Stimulated activated CD4-positive, alpha-beta T cell treated with anti-CD3 and anti-CD28 coated beads, Interleukin-1b, Interleukin-23, amount 100 ng/mL, for 1 hour (primary cell): ENCODE results near the gene NAV1.
"Not testable (repeated sequence)": the region's sequence is repeated elsewhere in the genome, so short reads cannot be mapped to it uniquely, and the experiment has no call there.

Experiments used
- DNase-seq, 2 donors: peaks; one replicate each; pipeline ENCODE4 v3.0.0-alpha.2; 2020; ENCODE audit warnings: low read depth in 2 of 2

Gene NAV1

DNA sequence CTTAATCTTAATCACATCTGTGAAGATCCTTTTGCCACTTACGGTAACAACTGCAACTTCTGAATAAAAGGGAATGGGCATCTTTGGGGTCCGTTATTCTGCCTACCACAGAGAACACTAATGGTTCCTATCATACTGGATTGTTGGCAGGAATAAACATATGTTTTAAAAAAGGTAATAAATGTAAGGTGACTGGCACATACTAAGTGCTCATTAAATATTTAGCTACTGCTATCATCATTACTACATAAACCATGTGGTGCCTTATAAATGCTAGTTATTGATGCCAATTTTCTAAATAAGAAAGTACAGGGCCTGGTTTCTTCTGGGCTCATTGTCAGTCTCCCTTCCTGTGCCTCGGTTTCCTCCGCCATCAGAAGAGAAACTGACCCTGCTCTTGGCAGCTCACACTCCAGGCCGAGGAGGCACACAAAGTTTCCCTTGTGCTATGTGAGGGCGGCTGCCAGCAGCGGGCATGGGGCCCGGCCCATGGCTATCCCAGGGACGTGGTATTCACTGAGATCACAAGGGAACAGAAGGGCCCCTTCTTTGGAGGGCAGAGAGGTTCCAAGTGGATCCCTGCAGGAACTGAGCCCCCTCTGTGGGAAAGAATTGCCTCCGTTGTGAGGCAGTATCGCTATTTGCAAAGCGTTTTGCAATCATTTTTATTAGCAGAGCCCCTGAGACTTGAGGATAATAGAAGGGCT lies 26.2 kb downstream of the NAV1 start:
- no peak for DNase-seq

DNA sequence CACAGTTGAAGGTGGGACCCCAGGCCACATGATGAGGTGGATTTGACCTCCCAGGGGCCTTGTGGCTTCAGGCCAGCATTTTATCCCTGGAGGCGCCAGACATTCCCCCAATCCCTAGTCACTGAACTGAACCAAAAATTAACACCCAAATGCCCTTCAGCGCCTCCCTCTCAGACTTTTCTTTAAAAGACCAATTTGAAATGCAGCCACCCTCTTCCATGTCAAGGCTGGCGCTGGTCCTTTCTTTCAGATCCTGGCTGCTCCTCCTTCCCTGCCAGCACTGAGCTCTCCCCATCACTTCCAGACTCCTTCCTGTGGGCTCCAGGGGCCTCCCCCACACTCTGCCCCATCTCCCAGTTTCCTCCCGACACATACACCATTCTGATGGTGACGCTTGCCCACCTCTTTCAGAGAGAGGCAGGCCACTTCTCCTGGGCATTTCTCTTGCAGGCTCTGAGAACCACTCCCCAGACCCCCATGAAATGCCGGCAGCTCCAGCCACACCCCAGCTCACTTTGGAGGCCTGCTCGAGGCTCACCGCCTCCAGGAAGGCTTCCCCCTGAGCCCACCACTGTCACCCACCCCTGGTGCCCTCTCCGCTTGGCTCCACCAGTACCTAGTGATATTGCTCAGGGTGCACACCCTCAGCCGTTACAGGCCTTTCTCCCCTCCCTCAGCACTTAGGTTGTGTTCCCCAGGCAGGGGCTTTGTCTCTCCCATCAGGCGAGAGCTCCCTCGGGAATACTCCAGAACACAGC lies 27.0 kb downstream of the NAV1 start:
- no peak for DNase-seq

DNA sequence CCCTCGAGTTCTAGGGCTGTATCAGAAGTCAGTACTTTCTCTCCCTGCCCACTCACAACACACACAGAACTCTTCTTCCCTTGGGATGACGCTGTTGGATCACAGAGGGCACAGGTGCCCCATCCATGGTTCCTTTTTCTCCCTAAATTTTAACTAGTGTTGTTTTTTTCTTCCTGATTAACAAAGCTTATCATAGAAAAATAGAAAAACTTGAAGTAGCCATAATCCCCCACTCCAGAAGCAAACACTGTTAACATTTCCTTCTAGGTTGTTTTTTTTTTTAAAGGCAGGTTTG lies 27.5 kb downstream of the NAV1 start:
- no peak for DNase-seq

DNA sequence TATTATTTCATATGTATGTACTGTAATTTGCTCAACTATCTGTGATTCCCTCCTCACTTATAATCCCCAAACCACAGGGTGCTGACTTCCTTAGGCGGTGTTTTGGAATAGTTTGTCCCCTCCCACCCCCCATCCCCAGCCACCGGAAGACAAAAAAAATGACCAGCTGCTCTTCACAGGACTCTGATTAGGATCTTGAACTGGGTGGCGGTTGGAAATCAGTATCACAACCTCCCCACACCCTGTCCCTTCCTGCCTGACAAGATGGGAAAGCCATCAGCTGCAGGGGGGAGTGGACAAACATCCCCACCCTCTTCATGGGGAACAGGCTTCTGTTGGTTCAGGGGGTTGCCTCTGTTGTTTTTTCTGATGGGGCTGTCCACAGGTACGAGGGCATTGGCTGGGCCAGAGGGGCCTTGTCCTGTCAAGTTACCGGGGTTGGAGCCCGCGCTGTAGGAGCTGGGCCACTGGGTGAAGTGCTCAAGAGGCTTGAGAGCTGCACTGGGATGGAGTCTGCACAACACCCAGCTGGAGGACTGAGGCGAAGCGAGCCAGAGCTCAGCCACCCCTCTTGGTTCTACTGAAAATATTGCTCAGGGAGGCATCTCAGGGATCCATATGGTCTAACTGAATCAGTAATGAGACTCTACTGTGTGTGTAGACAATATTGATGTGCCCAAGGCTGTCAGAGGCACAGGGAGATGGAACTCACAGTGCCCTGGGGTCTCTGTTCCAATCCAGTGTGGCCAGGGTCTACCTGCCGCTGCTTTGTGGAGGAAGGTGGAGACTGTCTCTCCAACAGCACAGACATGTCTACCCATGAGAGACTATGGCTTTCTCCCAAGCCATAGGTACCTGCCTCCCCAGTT lies 28.2 kb downstream of the NAV1 start:
- DNase-seq, result no peak

DNA sequence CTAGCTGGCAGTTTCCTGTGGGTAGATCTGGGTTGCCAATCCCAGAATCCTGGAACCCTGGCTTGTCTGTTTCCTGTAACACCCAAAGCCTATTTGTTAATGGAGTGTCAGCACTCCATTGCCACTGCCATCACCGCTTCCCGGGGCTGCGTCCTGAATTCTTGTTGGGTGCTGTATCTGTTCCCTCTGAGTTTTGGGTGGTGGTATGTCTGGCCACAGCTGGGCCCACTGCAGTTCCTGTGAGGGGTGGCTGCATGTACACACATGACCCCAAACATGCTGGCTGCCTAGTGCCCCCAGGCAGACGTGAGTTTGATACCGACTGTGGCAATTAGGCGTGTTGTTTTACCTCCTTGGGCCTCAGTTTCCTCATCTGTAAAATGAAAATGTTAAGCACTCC lies 29.3 kb downstream of the NAV1 start:
- no peak for DNase-seq

DNA sequence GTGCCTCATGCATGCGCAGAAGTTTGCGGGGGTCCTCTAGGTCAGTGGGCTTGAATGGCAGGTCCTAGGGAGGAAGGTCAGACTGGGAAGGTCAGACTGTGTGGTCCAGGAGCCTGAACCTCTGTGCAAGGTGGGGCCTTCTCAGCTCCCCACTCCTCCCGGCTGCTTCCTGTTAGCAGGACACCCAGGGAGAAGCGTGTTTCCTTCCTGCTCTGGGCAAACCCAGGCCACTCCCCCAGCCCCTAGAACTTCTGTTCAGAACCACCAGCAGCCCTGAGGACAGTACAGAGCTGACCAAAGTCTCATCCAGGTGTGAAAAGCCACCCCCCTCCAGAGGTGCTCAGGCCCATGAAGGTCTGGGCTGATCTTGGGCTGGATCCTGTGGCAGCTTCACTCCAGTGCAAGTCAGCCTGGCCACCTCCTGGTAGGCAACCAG lies 29.9 kb downstream of the NAV1 start:
- DNase-seq, result no peak

DNA sequence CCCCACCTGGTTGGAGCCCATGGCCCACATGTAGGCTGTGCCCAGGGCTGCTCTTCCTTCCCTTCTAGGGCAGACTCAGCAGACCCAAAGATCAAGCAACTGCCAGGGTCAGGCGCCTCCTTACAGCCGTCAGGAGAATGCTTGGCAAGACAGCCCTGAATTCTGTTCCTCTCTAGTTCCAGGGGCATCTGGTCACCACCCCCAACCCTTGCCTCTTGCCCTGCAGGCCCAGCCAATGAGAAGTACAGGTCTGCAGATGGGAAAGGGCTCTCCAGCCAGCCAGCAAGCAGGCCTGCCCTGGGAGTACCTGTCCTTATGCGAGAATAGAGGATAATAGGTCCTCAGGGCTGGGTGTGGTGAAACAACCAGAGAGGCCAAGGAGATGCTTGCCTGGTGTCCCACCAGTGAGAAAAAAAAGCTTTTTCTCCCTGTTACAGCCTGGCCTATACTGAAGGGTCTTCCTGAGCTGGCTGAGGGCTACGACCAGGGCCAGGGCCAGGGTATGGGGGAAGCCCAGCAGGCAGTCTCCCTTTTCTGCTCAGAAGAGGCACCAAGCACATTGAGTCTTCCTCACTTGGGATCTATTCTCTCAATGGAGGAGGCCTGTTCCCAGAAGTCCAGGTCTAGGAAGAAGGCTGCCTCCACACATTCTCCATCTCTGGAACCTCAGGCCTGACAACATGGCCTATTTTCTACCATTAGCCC lies 31.4 kb downstream of the NAV1 start:
- no peak for DNase-seq

DNA sequence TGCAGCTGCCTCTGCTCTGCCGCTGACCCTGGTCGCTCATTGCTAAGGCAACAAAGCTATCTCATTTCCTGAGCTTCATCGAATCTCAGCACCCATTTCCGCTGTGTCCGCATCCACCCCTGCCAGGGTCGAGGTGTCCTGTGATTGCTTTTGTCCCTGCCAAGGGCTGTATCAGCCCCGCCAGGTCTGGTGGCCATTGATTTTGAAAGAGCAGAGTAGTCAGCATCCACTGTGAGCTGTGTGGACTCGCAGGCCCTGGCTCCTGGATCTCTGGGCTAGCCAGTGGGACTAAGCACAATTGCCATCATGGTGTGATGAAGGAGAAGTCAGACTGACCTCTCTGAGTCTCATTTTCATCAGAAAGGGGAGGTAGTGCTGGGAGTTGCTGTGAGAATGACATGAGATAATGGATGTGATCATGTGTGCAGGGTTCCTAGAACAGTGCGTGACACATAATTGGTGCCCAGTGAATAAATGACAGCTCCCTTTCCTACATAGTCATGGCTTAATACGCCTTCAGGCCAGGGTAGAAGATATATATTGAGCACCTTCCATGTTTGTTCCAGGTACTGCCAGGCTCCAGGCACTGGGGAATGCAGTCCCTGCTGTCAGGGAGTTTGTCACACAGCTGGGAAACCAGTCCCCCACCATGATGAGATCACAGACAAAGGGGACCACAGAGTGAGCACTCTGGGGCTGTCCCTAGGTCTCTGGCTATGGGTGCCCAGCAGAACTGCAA lies 32.1 kb downstream of the NAV1 start:
- no peak for DNase-seq

DNA sequence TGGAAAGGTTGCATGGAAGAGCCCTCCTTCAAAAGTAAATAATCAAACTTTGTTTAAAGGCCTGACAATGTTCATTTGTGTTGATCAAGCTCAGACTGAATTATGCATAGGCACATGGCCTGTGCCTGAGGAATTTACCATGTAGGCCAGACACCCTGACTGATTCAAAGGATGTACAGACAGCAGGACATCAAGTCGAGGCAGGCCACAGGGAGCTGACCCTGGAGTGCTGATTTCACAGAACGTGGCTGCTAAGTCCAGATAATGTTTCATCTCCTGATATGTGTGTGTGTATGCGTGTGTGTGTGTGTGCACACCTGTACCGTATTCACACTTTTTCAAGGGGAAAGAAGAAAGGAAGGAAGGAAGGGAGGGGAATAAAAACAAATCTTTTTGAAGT lies 34.1 kb downstream of the NAV1 start:
- DNase-seq, result no peak

DNA sequence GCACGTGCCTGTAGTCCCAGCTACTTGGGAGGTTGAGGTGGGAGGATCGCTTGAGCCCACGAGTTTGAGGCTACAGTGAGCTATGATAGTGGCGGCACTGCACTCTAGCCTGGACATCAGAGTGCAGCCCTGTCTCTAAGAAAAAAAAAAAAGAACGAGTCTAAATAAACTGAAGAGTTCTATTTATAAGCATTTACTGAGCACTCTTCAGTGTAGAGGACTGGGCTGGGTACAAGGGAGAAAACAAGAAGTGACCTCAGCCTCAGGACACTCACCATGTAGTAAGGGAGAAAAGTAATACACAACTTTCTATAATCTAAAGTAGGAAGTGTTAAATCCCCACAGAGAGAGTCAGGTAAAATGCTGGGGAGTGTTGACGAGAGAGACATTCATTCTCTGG lies 35.0 kb downstream of the NAV1 start:
- no peak for DNase-seq

DNA sequence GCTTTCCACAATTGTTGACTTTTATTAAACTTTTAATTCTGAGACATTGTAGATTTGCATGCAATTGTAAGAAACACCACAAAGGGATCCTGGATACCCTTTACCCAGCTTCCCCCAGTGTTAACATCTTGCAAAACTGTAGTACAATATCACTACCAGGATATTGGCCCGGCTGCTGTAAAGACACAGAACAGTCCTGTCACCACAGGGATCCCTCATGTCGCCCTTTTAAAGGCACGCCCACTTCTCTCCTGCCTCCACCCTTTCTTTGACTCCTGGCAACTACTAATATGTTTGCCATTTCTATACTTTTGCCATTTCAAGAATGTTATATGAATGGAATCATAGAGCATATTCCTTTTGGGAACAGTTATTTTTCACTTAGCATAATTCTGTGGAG lies 37.0 kb downstream of the NAV1 start:
- DNase-seq, result no peak

DNA sequence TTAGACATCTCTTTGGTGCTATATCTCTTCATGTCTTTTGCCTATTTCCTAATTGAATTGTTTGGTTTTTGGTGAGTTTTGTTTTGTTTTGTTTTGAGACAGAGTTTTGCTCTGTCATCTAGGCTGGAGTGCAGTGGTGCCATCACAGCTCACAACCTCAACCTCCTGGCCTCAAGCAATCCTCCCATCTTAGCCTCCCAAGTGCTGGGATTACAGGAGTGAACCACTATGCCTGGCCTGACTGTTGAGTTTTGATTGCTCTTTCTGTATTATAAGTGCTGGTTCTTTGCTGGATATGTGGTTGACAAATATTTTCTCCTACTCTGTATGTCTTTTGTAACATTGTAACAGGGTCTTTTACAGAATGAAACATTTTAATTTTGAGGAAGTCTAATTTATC lies 38.0 kb downstream of the NAV1 start:
- DNase-seq, result no peak

DNA sequence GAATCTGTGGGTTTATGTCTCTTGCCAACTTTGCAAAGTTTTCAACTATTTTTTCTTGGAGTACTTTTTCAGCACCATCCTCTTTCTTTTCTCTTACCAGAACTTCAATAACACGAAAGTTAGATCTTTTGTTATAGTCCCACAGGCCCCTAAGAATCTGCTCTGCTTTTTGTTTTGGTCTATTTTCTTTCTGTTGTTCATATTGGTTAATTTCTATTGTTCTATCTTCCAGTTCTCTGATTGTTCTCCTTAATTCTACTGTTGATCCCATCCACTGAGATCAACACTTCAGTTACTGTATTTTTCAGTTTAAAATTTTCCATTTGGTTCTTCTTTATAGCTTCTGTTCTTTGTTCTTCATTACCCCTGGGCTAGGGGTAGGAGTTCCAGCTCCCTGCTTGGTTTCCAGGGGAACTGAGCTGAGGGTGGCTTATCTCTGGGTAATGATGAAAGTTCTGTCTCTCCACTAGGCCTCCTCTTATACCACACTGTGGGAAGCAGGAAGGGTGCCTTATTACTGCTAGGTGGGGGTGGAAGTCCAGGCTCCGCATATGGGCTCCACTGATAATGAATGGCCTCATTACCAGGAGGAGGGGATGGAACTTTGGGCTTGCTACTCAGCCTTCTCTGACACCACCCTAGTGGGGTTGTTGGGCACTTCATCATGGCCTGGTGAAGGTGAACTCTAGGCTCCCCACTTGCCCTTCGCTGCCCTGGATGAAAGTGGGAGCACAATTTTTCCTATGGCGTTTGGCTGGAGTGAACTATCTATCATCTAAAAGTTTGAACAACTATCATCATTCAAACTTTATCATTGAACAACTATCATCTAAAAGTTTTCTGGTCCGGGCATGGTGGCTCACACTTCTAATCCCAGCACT lies 39.3 kb downstream of the NAV1 start:
- DNase-seq, result no peak

DNA sequence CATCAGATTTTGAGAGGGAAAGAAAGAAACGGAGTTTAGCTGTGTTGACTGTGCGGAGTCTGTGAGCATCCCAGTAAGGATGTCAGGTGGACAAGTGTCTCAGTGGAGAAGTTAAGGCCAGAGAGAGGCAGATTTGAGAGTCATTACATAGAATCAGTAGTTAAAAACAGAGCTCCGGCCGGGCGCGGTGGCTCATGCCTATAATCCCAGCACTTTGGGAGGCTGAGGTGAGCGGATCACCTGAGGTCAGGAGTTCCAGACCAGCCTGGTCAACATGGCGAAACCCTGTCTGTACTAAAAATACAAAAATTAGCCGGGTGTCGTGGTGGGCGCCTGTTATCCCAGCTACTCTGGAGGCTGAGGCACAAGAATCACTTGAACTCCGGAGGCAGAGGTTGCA lies 42.4 kb downstream of the NAV1 start:
- not testable (repeated sequence) for DNase-seq

DNA sequence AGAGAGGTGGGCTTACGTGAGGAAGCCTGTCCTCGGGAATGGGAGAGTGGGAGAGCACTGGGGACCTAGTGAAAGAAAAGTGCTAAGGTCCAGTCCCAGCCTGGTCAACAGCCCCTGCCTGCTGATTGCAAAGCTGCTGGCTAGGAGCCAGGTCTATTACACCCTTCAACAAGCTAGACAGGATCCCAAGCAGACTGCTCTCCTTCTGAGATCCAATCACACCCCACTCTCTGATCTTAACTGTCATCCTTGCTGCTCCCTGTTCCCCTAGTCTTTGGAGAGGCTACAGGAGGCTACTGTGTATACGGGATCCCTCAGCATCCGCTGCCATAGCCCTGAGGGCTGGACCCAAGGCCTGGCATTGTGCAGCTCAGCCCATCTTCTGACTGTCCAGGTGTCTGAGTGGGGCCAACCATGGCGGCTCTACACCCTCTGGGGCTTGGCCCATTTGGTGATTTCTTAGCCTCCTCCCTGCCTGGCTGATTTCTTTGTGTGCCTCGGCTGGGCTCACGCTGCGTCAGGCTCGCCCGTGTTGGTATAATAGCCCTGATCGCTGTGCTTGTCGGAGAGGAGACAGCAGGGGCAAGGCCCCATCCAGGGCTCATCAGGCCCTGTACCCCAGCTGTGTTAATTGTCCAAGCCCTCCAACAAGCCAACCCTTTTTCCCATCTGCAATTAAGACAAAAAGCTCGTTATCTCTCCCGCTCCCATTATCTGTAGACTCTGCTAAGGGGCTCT lies 43.9 kb downstream of the NAV1 start:
- DNase-seq, result no peak

DNA sequence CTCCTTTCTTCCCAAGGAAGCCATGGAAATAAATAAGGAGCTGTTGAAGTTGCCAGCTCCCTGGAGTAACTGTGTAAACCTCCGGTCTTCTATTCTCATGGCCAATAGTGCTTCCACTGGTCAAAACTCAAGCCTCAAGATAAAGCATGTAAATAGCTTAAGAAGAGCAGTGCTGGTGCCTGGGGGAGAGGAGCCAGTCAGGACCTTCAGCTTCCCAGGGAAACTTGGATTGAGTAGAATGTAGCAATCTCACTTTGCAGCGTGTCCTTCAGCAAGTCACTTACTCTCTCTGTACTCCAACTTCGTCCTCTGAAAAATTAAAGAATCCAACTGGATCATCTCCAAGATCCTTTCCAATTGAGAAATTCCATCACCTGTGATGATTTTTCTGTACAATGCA lies 44.7 kb downstream of the NAV1 start:
- DNase-seq, result no peak

DNA sequence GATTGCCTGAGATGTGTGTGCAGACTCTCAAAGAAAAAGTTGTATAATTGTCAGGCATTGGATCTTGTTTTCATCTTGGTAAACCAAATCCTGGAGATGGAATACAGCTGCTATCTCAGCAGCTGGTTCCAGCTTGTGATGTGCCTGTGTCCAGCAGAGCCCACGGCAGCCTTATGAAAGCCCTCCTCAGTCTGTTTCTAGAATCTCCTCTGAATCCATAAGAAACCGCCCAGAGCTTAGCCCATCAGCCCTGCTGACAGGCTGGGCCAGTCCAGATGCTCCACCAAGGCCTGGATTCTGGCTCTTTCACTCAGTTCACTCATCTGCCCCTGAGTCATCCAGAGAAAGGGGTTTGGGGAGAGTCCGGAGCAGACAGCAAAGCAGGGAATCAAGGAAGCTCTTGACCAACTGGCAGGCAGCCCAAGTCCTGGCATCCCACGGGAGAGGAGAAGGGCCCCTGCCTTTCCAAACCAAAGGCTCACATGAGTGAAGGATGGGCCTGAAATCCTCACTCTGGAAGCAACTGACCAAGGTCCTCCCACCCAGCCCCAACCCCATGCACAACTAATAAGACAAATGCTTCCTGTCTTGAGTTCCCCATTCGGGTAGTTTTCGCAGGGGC lies 45.7 kb downstream of the NAV1 start:
- DNase-seq, result no peak

DNA sequence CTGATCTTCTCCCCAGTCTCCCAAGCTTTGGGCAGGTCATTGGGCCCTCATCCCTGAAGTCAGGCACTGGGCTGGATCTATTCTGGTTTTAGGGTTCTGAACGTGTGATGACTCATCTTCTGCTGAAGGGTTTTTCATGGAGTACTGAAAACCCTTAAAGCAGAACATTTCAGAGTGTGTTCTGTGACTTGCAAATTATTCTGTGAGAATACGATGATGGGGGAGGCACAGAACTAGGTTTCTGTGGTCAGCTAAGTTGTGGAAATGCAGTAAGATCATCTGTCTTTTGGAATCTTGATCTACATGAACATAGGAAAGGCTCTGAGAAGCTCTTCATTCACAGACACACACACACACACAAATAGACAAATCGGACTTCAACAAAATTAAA lies 46.2 kb downstream of the NAV1 start:
- no peak for DNase-seq

DNA sequence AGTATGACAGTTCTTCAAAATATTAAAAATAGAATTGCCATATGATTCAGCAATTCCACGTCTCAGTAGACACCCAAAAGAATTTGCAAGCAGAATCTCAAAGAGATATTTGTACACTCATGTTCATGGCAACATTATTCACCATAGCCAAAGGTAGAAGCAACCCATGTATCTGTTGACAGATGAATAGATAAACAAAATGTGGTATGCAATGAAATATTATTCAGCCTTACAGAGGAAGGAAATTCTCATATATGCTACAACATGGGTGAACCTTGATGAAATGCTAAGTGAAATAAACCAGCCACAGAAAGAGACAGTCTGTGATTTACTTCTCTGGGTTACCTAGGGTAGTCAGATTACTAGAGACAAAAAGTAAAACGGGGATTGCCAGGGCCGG lies 47.0 kb downstream of the NAV1 start:
- DNase-seq, result no peak
